Rectal smooth muscle tissue (tissue), 1 donor: ENCODE measurements around the gene PLAC8.
A peak's percentile ranks its signal among the peaks of the same experiment; 100 is the strongest.
"Not testable (repeated sequence)": the region's sequence is repeated elsewhere in the genome, so short reads cannot be mapped to it uniquely, and the experiment has no call there.

ENCODE experiments used
- H3K27ac ChIP-seq: one replicate; pipeline ENCODE4 v1.7.0; 2013; ENCODE audit warnings: low read depth, low read length, inconsistent platforms
- H3K27me3 ChIP-seq: one replicate; pipeline ENCODE4 v1.7.0; 2013; ENCODE audit warnings: low read length; ENCODE audit not compliant: control insufficient read depth, insufficient read depth
- H3K36me3 ChIP-seq: one replicate; pipeline ENCODE4 v1.7.0; 2013; ENCODE audit warnings: low read length; ENCODE audit not compliant: control insufficient read depth, insufficient read depth
- H3K4me1 ChIP-seq: one replicate; pipeline ENCODE4 v1.7.0; 2013; ENCODE audit warnings: low read length; ENCODE audit not compliant: control insufficient read depth, insufficient read depth
- H3K4me3 ChIP-seq: one replicate; pipeline ENCODE4 v1.7.0; 2013; ENCODE audit warnings: low read length
- H3K9ac ChIP-seq: one replicate; pipeline ENCODE4 v1.7.0; 2013; ENCODE audit warnings: low read length

Gene PLAC8

GRCh38 chr4:83128240-83128929, 13.9 kb upstream of the PLAC8 start:
- Histone ChIP-seq H3K4me3 (no peak overlapping the region), H3K36me3 (no peaks in the 10 kb centered on the region), H3K9ac (no peak overlapping the region), H3K27ac (no peak overlapping the region), H3K27me3 (no peaks in the 10 kb centered on the region), H3K4me1 (no peaks in the 10 kb centered on the region)

- no peak overlapping the region for H3K4me3 ChIP-seq
- no peaks in the 10 kb centered on the region for H3K36me3 ChIP-seq
- no peak overlapping the region for H3K27ac ChIP-seq
- H3K9ac ChIP-seq: no peak overlapping the region
- H3K27me3 ChIP-seq: no peaks in the 10 kb centered on the region
- no peaks in the 10 kb centered on the region for H3K4me1 ChIP-seq
Observed at GRCh38 chr4:83125738-83126141, 11.2 kb upstream of the PLAC8 start.

DNA sequence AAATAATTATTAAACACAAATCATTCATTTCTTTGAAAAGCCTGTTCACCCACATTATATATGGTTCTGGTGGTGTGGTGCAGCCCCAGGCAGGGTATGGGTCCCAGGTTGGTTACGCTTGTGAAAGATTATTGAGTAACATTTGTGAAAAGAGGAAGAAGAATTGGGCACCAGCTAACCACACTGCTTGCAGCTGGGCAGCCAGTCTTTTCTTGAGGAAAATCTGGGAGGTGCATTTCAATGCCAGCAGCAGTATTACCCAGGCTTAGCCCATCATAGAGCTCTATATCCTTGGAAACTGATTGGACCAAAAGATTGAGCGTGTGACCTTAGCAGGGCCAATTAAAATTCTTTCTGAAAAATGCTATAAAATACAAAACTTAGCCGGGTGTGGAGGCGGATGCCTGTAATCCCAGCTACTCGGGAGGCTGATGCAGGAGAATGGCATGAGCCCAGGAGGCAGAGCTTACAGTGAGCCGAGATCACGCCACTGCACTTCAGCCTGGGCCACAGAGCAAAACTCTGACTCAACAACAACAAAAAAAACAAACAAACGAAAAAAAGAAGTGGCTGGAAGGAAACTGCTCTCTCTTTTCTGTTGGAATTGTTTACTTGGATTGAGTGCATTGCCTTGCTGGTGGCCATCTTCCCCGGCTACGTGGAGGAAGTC, 9.7 kb upstream of the PLAC8 start:
- Histone ChIP-seq H3K9ac (no peak overlapping the region), H3K36me3 (no peaks in the 10 kb centered on the region), H3K27me3 (no peaks in the 10 kb centered on the region), H3K4me3 (no peak overlapping the region), H3K4me1 (no peaks in the 10 kb centered on the region), H3K27ac (no peak overlapping the region)

- no peaks in the 10 kb centered on the region for H3K4me1 ChIP-seq
- H3K36me3 ChIP-seq: no peaks in the 10 kb centered on the region
- H3K9ac ChIP-seq: no peak overlapping the region
- no peak overlapping the region for H3K4me3 ChIP-seq
- H3K27me3 ChIP-seq: no peaks in the 10 kb centered on the region
- H3K27ac ChIP-seq: no peak overlapping the region
Observed at GRCh38 chr4:83121246-83121645, 6.7 kb upstream of the PLAC8 start.

DNA sequence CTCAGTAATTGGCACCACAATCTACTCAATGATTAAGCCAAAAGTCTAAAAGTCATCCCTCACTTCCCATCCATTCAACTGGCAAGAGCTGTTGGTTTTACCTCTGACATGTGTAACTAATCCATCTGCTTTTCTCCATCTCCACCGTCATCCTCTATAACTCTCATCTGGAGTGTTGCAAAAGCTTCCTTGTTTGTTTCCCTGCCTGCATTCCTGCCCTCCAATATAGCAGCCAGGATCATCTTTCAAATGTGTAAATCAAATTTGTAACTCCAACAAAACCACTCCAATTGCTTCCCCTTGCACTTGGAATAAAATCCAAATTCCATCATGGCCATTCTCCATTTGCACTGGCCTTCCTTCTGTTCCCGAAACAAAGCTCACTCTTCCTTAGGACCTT, 4.3 kb upstream of the PLAC8 start:
- Histone ChIP-seq H3K27ac (no peak overlapping the region), H3K4me3 (no peak overlapping the region), H3K27me3 (no peaks in the 10 kb centered on the region), H3K9ac (no peak overlapping the region), H3K4me1 (no peaks in the 10 kb centered on the region), H3K36me3 (no peaks in the 10 kb centered on the region)

DNA sequence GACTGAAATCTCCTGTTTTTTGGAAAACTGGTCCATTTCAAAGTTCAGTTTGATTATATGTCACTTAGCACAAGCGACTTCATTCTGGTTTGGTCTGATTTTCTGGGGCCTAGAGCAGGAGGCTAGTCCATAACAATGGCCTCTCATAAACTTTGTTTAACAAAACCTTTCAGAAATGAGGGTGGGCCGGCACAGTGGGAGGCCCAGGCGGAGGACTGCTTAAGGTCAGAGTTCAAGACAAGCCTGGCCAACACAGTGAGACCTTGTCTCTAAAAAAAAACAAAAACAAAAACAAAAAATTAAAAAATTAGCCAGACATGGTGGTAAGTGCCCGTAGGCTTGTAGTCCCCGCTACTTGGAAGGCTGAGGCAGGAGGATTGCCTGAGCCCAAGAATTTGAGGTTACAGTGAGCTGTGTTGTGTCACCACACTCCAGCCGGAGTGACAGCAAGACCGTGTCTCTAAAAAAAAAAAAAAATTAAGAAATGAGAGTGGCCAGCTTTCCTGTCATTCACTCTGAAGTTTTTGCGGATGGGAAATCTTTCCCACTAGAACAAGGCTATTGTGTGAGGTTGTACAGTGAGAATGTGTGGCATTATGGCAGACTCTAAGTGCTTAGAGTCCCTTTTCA, 1.2 kb upstream of the PLAC8 start:
- Histone ChIP-seq H3K9ac (no peak overlapping the region), H3K36me3 (no peaks in the 10 kb centered on the region), H3K27me3 (no peaks in the 10 kb centered on the region), H3K4me3 (no peak overlapping the region), H3K27ac (no peak overlapping the region), H3K4me1 (no peaks in the 10 kb centered on the region)

- H3K4me3 ChIP-seq: no peak overlapping the region
Observed at GRCh38 chr4:83115000-83115399, 471 bp upstream of the PLAC8 start.

GRCh38 chr4:83113429-83113786, 1.1 kb downstream of the PLAC8 start:
- Histone ChIP-seq H3K9ac (no peak overlapping the region), H3K27me3 (no peaks in the 10 kb centered on the region), H3K4me1 (peaks cover 2% of the 10 kb centered on the region), H3K27ac (no peak overlapping the region), H3K4me3 (peak overlapping the region; percentile 25), H3K36me3 (no peaks in the 10 kb centered on the region)

More at GRCh38 chr4:83115000-83115399, 471 bp upstream of the PLAC8 start:
- Histone ChIP-seq H3K9ac (no peak overlapping the region), H3K36me3 (no peaks in the 10 kb centered on the region), H3K27me3 (no peaks in the 10 kb centered on the region), H3K27ac (no peak overlapping the region), H3K4me1 (peaks cover 2% of the 10 kb centered on the region)

DNA sequence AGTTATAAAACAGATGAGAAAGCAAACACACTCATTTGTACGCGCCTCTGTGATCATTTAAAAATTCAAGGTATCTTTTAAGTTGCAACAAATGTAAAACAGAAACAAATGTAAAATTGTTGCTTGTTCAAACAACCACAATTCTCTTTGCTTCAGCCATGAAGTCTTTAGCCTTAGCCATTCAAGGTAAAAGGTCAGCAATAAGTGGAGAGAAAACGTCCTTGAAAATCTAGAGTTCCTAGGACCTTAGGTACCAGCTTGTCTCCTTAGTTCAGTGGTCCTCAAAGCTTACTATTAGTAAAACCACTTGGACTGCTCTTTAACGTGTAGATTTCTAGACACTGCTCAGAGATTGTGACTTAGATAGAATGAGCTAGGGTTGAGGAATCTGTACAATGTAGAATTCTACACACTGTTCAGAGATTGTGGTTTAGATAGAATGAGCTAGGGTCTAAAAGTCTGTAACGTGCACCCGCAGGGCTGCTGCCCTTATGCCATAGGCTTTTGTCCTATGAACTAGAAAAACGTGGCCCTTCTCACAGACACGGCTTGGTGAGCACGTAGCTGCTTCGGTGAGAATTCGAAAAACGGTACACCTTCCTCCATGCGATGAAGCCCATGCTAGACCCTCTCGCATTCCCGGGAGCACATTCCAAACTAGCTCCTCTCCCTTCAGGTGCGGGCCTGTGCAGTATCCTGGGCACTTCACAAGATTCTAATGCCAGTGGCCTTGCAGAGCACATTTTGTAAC, 1.7 kb downstream of the PLAC8 start:
- H3K9ac ChIP-seq: no peak overlapping the region
- H3K4me1 ChIP-seq: peaks cover 2% of the 10 kb centered on the region
- peak overlapping the region; percentile 25 for H3K4me3 ChIP-seq
- H3K36me3 ChIP-seq: no peaks in the 10 kb centered on the region
- no peaks in the 10 kb centered on the region for H3K27me3 ChIP-seq
- no peak overlapping the region for H3K27ac ChIP-seq

- H3K27ac ChIP-seq: no peak overlapping the region
- no peaks in the 10 kb centered on the region for H3K27me3 ChIP-seq
- H3K9ac ChIP-seq: no peak overlapping the region
- H3K36me3 ChIP-seq: no peaks in the 10 kb centered on the region
- peak overlapping the region; percentile 25 for H3K4me3 ChIP-seq
- H3K4me1 ChIP-seq: peaks cover 2% of the 10 kb centered on the region
Observed at GRCh38 chr4:83112231-83112630, 2.3 kb downstream of the PLAC8 start.

DNA sequence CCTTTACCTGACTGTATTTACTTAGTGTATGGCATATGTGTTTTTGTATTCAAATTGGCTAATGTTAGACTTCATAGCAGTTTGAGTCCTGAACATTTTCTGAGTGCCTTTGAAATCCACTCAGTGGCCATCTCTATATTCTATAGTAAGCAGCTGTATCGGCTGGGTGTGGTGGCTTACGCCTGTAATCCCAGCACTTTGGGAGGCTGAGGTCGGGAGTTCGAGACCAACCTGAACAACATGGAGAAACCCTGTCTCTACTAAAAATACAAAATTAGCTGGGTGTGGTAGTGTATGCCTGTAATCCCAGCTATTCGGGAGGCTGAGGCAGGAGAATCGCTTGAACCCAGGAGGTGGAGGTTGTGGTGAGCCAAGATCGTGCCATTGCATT, 2.8 kb downstream of the PLAC8 start:
- not testable (repeated sequence) for H3K9ac ChIP-seq, H3K4me3 ChIP-seq, H3K27me3 ChIP-seq, H3K4me1 ChIP-seq, H3K27ac ChIP-seq, H3K36me3 ChIP-seq

DNA sequence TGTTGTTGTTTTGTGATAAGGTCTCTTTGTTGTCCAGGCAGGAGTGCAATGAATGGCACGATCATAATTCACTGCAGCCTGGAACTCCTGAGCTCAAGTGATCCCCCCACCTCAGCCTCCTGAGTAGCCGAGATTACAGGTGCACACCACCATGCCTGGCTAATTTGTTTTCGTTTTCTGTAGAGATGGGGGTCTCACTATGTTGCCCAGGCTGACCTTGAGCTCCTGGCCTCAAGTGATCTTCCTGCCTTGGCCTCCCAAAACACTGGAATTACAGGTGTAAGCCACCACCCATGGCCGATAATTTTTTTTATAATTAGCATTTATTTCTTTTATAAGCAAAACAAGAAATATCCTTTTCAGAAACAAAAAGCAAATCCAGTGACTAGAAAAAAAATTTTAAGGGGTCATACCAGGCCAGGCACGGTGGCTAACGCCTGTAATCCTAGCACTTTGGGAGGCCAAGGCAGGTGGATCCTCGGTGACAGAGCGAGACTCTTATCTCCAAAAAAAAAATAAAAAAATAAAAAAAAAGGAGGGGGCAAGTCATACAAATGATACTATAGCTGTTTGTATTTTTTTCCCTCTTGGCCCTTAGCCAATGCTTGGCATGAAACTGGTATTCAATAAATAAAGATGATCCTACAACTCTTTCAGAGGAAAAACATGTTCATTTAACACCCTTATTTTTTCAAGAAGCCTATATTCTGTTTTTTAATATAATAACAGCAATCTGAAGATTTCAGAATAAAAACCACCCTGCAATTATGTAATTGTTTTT, 3.4 kb downstream of the PLAC8 start:
- H3K4me1 ChIP-seq: peaks cover 2% of the 10 kb centered on the region
- H3K4me3 ChIP-seq: peak overlapping the region; percentile 71
- no peak overlapping the region for H3K27ac ChIP-seq
- H3K9ac ChIP-seq: no peak overlapping the region
- H3K36me3 ChIP-seq: no peaks in the 10 kb centered on the region
- no peaks in the 10 kb centered on the region for H3K27me3 ChIP-seq
